Activated CD4-positive, alpha-beta T cell treated with anti-CD3 and anti-CD28 coated beads for 1 hour (primary cell): ENCODE results near the gene WNT5B.

ENCODE experiments used
- DNase-seq: peaks from one replicate; pipeline ENCODE4 v3.0.0-alpha.2; 2020

Gene WNT5B

DNA sequence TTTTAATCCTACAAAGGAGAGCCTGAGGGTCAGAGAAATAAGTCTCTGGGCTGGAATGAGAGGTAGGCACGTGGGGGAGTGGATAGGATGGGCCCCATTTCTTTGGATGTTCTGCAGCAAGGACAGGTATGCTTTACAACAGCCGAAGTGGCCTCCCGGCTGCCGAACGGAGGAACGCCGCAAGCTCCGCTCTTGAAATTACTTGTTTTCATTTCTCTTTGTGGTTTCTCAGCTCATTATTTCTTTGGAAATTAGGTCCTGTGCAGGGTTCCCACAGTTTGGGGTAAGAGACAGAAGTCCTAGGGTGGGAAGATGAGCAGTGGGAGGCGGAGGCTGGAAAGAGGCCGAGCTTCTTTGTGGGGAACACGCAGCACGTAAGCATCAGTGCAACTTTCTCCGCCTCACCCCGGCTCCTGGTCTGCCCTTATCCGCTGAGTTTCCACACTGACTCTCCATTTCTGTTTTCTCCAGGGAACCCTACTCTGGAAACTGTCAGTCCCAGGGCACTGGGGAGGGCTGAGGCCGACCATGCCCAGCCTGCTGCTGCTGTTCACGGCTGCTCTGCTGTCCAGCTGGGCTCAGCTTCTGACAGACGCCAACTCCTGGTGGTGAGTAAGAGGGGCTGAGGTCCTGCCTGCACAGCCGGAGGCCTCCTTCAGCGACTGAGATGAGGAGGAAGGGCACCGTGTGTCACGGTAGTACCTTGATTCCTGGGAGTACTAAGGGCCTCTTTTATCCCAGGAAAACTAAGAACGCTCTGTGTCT is 2.0 kb downstream of the WNT5B start:
- DNase-seq: no peak

DNA sequence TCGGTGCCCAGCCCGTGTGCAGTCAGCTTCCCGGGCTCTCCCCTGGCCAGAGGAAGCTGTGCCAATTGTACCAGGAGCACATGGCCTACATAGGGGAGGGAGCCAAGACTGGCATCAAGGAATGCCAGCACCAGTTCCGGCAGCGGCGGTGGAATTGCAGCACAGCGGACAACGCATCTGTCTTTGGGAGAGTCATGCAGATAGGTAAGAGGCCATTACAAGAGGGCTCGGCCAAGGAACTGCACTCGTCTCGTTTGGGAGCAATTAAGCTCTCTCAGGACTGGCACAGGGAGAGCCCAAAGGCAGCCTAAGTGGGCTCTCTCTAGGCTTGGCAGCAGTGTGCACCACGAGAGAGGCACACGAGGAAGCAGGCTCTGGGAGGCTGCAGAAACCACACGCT is 3.7 kb downstream of the WNT5B start:
- DNase-seq: no peak

DNA sequence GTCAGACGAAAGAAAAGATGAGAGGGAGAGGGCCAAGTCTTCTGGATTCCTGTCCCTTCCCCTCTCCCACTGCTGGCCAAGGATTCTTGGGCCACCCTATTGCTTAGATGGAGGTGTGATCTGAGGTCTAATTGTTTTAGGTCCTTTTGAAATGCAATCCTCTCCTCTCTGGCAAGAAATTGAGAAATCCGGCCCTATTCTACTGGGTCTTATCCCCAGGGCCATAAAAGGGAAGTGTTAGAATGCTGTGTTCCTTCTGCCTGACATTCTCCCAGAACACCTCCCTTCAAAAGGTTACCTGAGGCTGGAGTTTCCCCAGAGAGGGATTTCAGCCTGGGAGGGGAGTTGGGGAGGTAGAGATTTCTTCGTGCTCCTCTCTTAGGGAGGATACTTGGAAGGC is 4.4 kb downstream of the WNT5B start:
- no peak for DNase-seq

DNA sequence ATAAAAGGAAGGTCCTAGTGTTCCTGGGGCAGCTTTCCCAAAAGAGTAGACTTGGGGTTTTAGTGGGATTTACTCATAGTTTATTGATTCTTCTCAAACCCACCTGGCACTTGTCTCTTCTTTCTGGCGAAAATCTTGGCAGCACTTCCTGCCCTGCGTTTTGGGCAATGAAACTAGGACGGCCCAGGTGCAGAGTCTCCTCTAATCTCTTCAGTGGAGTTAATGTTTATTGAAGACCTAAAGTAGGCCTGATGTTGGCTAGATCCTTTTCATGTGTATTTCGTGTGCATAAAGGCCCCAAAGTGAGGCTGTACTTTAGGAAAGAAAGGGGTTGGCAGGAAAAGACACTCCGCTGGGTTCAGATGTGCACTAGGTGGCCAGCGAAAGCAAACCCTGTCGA is 5.1 kb downstream of the WNT5B start:
- DNase-seq: no peak

DNA sequence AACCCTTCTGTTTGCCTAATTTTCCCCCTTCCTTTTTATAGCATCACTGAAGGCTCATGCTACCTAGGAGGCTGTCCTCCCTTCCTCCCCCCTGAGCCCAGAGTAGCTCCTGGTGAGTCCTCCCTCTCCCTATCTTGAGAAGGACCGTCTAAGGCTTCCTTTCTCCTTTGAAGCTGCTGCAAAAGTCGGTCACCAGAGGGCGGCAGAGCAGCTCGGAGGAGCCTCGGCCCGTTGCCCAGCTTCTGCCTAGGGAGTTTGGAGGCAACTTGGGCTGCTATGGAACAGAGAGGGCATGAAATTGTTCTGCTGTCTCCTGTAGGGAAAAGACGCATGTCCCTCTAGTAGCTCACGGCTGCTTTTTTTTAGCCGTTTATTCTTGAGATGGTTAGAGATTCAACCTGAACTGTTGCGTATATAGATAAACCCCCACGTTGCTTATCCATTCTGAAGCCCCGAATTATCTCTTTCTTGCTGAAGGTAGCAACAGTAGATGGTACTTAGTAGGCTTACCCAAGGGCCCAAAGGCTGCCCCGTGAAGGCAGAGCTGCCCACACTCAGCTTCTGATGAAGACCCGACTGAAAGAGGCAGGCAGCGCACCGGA is 5.7 kb downstream of the WNT5B start:
- peak; percentile 36 for DNase-seq

DNA sequence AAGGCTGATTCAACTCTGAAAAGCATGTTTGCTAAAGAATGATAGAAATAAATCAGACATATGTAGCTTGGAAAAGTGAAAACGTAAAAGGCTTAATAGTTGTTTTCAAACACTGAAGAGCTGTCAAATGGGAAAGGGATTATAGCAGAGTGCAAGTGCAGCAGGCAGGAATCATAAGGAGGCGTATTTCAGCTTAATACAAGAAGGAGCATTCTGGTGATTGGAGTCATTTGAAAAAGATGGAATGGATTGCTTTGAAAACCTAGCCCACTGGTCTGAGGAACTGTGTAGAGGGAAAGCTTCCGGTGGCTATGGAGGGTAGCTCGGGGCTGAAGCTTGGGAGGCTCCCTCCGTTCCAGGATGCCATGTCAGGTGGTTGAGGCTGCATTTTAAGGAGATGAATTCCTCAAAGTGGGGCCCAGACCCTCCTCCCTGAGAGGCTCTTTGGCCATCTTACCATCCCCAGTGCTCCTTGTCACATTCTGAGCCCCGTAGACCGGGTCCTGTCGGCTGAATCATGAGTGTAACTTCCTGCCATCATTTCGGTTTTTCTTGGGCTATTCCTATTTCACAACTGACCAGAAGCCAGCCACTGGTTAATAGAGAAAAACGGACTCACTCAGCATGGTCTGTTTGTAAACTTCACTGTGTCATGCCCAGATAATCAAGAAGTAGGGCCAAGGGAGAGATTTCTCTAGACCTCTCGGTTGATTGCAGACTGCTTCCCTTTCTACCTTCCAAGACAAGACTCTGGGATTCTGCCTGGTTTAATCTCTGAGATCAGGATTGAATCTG is 6.5 kb downstream of the WNT5B start:
- DNase-seq: no peak

DNA sequence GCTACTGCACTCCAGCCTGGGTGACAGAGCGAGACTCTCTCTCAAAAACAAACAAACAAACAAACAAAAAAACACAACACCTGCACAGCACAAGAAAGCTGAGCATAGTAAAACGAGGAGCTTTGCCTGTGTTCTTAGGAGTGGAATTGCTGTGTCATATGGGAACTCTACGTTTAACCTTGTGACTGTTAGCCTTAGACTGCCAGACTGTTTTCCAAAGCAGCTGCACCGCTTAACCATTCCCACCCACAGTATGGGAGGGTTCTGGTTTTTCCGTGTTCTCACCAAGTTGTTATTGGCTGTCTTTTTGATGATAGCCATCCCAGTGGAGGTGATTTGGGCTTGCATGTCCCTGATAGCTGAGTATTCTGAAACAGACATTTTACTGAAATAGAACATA is 9.2 kb downstream of the WNT5B start:
- DNase-seq: no peak

DNA sequence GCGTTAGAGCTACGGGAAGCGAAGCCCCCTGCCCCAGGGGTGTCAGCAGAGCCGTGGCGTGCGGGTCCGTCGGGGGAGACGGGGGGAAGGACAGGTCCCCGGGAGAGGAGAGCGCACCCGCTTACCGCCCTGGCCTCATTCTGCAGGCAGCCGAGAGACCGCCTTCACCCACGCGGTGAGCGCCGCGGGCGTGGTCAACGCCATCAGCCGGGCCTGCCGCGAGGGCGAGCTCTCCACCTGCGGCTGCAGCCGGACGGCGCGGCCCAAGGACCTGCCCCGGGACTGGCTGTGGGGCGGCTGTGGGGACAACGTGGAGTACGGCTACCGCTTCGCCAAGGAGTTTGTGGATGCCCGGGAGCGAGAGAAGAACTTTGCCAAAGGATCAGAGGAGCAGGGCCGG is 10.5 kb downstream of the WNT5B start:
- no peak for DNase-seq

DNA sequence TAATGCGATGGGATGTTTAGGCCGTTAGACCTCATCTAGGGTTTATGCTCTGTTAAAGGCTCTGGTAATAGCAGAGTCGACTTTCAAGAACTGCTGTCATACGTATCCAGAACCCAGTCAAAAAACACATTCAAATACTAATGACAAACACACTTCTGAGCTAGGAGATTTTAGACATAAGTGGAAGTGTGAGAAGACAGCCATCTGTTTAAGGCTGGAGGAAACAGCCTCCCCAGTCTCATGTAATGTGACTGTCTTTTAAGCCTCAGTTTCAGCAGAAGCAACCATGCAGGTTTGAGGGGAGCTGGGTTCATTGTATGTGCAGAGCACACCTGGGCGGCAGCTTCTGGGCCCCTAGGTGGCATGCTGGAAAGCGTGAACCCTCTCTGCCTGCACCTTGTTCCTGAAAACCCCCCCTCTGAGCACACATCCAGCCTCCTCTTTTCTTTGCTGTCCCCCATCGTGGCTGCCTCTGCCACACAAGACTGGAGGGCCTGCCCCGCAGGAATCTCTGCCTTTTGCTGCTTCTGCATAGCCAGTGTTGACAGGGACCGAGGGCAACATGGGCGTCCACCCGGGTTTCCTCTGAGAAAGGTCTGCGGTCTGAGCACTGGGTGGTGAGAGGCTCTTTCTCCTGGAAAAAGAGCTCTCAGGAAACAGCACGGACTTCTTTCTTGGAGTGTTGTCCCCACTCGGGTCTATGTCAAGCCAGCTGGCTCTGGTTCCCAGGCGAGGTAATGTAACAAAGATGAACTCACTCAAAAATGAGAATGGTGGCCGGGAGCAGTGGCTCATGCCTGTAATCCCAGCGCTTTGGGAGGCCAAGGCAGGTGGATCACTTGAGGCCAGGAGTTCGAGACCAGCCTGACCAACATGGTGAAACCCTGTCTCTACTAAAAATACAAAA is 11.6 kb downstream of the WNT5B start:
- DNase-seq: no peak

DNA sequence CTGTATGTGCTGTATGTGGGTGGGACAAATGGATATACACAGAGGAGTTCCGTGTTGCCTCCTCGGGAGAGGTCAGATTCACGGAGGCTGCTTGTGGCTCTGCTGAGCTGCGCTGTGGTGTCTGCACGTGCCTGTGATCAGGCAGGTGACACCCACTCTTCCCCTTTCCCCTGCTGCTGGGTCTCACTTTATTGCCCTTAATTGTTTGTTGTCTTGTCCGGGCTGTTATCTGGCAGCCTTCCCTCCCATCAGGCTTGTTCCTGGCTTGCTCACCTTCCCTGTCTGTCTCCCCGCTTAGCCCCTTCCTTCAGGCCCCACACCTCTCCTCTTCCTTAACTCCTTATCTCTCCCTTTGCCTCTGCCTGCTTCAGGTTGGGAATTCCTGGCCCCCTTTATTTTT is 13.5 kb downstream of the WNT5B start:
- DNase-seq: no peak

DNA sequence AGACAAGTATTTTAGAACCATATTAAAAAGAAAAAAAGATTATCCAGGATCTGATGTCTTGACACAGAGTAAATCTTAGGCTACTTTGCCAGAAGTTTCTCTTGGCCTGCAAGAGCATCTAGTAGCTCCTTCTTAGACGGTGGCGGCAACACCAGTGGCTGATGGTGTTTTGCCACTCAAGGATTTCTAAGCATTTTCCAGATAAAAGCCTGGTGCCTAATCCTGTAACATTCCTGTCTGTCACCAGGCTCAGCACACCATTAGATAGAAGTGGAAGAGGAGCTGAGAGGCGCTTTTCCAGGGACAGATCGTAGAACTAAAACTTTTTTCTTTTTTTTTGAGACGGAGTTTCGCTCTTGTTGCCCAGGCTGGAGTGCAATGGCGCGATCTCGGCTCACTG is 14.0 kb downstream of the WNT5B start:
- no peak for DNase-seq

DNA sequence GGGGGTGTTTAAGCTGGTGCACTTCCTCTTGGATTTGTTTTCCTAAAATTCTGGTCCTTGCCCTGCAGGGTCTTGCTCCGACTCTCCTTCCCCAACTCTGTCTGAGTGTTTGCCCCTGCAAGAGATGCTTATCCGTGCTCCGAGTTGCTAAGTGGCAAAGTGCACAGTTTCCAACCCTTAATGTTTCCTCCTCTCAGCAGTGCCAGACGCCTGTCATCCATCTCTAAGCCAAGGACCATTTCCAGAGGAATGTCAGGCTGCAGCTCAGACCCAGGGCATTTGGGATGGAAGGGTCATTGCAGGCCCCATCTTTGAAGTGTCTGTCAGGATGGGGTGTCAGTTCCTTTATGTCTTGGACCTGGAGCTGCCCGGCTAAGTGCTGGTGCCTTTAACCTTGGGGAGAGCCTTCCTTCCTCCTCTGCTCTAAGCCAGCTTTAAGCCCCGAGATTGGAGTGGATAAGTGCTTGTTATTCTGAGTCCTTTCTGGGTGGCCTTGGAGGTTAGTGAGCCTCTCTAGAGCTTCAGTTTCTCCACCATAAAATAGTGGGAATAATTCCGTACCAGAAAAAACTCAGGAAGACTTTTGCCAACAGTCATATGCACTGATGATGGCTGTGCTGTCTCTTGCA is 15.0 kb downstream of the WNT5B start:
- no peak for DNase-seq

DNA sequence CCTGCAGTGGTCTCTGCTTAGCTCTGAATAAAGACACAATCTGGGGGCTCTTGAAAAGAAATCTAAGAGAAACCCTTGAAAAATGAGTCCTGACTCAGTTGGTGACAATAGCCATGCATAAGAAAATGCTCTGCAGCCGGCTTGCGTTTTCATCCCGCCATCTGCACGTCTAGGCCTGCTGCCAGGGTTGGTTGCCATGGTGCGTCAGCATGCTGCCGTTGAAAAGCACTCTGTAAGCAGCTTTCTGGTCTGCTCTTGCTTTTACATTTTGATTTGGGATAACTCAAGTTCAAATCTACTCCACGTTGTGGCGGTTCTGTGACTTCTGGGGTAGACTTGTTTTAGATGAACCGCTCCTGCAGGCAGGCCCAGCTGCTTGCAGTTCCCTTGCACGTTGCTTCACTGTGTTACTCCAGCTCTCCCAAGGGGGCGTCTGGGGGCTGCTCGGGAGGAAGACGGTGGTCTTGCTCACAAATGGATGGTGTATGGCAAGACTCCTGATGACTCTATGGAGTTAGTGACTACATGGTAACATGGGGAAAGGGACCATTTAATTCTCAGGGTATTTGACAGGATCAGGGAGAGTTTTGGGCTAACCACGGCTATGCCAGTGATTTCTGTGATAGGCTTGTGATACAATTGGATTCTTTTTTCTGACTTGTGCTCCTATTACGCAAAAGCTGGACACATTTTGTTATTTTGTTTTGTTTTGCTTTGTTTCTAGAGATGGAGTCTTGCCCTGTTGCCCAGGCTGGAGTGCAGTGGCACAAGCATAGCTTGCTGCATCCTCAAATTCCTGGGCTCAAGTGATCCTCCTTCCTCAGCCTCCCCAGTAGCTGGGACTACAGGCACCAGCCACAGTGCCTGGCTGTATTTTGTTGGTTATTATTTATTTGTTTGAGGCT is 15.8 kb downstream of the WNT5B start:
- DNase-seq: no peak

DNA sequence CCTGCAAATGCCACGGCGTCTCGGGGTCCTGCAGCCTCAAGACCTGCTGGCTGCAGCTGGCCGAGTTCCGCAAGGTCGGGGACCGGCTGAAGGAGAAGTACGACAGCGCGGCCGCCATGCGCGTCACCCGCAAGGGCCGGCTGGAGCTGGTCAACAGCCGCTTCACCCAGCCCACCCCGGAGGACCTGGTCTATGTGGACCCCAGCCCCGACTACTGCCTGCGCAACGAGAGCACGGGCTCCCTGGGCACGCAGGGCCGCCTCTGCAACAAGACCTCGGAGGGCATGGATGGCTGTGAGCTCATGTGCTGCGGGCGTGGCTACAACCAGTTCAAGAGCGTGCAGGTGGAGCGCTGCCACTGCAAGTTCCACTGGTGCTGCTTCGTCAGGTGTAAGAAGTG is 16.8 kb downstream of the WNT5B start:
- DNase-seq: no peak

DNA sequence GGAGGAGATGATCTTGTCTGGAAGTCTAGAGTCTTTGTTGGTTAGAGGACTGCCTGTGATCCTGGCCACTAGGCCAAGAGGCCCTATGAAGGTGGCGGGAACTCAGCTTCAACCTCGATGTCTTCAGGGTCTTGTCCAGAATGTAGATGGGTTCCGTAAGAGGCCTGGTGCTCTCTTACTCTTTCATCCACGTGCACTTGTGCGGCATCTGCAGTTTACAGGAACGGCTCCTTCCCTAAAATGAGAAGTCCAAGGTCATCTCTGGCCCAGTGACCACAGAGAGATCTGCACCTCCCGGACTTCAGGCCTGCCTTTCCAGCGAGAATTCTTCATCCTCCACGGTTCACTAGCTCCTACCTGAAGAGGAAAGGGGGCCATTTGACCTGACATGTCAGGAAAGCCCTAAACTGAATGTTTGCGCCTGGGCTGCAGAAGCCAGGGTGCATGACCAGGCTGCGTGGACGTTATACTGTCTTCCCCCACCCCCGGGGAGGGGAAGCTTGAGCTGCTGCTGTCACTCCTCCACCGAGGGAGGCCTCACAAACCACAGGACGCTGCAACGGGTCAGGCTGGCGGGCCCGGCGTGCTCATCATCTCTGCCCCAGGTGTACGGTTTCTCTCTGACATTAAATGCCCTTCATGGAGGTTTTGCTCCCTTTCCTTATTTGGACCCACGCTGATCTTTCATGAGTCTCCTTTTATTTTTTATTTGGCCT is 17.7 kb downstream of the WNT5B start:
- DNase-seq: no peak

DNA sequence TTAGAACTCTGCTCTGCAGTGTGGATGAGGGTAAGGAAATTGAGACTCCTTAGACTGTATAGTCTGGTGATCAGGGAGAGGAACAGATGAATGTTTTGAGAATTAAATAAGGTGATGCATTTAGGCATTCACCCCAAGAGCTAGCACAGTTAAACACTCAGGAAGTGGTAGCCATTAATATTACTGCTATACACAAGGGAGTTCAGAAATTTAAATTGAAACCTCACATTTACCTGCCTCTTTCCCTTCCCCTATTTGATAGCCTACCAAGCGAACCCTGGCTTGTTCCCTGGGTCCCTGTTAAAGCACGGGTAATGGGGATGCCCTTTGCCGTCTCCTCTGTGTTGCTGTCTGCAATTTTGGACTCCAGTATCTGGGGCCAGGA is 18.2 kb downstream of the WNT5B start:
- no peak for DNase-seq

DNA sequence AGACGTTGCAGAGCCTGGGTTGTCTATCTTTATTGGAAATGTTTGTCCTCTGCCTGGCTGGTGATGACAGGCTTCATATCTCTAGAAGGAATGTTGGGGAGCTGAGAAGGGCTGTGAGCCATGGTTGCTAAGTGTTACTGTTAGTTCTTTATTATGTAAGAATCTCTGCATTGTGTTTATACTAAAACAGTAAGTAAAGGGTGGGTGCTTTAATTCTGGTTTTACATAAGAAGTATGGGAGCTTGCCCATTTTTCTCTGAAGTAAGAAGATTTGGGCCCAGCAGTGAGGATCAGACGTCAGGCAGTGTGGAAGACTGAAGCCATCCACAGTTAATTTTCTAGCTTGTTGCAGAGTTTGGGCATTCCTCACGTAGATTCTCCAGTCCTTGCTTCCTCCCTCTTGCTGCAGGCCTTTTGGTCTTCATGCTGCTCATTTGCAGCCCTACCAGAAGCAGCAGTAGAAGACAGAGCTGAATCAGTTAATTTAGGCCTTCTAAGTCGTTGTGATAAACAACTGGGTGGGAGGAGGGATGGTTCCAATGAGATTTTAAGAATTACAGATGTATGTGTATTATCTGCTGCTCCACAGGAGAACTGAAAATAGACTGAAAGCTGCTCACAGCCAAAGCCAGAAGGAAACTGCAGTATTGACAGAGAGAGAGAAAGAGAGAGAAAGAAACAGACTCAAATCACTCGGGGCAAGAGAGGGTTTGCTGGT is 21.4 kb downstream of the WNT5B start:
- DNase-seq: no peak

DNA sequence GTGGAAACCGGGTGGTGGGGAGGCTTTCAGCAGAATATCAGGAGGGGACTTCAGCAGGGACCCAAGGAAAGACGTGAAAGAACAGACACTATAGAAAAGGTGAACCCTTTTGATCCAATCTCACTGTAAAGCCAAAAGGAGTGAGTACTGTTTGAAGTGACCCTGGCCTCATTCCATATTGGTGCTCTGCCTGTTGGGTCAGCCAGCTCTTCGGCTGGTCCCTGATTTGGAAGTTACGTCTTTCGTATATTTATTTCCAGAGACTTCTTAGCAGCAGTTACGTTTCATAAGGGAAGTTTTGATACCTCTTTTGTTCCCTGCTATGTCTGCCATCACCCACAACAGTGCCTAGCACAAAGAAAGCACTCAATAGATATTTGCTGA is 21.9 kb downstream of the WNT5B start:
- DNase-seq: no peak

DNA sequence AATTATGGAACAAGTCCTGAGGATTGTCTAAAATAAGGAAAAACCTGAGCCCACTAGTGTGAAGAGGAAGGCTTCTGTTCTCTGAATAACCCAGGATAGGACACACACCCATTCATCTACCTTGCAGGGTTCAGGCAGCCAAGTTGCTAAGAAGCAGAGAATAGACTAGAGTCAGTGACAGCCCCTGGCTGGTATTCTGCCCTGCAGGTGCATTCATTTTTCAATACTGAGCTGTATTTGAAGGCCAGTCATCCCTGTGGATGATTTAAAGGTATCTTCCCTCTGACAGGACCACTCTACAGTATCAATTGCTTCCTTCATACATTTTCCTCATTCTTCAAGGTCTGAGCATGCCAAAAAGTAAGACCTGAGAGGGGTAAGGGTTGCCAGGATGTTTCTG is 22.9 kb downstream of the WNT5B start:
- no peak for DNase-seq

DNA sequence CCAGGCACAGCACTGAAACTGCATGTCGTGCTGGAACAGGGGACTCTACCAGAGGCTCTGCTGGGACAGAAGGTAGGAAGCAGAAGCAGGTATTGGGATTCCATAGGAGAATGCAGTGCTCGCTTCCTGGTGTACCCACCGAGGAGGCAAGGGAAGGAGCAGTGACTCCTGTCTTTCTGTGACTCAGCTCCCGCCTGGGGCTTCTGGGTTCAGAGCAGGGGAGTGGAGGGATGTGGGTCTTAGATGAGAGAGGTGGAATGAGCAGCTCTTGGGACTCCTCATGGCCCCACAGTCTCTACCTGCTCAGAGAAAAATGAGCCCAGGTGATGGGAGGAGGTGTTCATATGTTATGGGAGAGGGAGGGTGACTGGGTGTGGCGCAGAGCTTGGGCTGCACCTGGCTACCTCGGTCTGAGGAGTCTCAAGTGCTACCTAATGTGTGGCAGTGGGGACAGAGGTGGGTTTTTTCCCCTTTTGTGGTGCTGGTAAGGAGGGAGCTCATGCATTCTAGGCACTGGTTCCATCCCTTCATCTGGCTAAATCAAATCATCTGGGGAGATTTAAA is 26.3 kb downstream of the WNT5B start:
- no peak for DNase-seq
